Activated CD8-positive, alpha-beta memory T cell treated with anti-CD3 and anti-CD28 coated beads for 24 hours (primary cell): ENCODE measurements around the gene DPH7.
"Not testable (repeated sequence)": the region's sequence is repeated elsewhere in the genome, so short reads cannot be mapped to it uniquely, and the experiment has no call there.

Experiments
- DNase-seq: peaks from one replicate; pipeline ENCODE4 v3.0.0-alpha.2; 2020

DPH7 gene

GRCh38 chr9:137516144-137516917 is 62.4 kb downstream of the DPH7 start:
- no peak for DNase-seq

DNA sequence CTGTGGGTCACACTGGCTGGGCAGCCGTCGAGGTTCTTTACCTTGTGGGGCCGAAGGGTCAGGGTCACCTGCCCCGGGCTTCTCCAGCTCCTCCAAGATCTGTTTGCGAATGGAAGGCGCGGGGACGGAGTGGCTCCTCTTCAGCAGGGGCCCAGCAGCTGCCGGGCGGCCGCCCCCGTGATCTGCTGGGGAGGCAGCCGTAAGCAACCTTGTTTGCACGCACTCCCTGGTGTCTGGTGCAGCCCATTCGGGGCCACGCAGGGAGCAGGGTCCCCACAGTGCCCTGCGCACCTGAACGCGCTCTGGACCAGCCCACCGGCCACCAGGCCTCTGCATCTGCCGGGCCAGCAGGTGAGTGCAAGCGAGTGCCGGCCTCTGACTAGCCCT is 63.4 kb downstream of the DPH7 start:
- no peak for DNase-seq

- DNase-seq, result no peak
Observed at GRCh38 chr9:137514691-137515337, 63.9 kb downstream of the DPH7 start.

DNA sequence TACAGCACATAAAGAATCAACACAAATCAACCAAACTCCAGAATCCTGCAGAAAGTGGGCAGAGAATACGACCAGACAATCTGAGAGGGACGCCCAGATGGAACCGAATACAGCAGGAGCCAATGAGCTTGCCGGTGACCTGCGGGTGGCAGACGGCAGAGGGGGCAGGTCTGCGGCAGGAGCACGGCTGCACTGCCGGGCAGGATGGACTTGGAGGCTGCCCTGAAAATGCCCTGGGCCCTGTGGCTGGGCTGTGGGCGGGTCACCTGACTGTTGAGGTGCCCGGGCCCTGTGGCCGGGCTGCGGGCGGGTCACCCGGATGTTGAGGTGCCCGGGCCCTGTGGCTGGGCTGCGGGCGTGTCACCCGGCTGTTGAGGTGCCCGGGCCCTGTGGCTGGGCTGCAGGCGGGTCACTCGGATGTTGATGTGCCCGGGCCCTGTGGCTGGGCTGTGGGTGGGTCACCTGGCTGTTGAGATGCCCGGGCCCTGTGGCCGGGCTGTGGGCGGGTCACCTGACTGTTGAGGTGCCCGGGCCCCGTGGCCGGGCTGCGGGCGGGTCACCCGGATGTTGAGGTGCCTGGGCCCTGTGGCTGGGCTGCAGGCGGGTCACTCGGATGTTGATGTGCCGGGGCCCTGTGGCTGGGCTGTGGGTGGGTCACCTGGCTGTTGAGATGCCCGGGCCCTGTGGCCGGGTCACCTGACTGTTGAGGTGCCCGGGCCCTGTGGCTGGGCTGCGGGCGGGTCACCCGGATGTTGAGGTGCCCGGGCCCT is 64.7 kb downstream of the DPH7 start:
- not testable (repeated sequence) for DNase-seq

GRCh38 chr9:137513136-137513535 is 65.6 kb downstream of the DPH7 start:
- not testable (repeated sequence) for DNase-seq

- no peak for DNase-seq
Observed at GRCh38 chr9:137511758-137512463, 66.8 kb downstream of the DPH7 start.

DNA sequence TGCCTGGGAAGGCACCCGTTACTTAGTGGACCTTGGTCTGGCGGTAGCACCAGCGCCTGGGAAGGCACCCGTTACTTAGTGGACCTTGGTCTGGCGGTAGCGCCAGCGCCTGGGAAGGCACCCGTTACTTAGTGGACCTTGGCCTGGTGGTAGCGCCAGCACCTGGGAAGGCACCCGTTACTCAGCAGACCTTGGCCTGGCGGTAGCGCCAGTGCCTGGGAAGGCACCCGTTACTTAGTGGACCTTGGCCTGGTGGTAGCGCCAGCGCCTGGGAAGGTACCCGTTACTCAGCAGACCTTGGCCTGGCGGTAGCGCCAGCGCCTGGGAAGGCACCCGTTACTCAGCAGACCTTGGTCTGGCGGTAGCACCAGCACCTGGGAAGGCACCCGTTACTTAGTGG is 67.6 kb downstream of the DPH7 start:
- DNase-seq, result not testable (repeated sequence)

GRCh38 chr9:137509198-137509597 is 69.5 kb downstream of the DPH7 start:
- DNase-seq, result no peak

DNA sequence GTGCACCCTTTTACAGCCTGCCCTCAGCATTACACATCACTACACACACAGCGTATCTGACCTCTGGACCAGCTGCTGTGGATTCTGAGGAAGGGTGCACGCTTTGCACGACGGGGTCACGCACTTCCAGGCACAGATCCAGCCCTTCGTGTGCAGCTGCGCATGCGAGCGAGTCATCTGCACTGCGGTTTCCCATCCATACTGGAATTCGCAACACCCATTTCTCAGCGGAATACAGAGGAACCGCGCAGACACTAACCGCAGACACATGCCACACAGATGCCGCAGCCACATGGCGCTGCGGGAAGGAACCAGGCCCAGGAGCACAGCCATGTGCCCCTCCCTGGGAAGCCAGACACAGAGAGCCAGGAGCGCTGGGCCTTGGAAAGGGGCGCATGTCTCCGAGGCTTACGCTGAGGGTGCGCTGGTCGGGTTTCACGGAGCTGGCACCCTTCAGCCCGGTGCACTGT is 72.0 kb downstream of the DPH7 start:
- DNase-seq, result no peak

DNA sequence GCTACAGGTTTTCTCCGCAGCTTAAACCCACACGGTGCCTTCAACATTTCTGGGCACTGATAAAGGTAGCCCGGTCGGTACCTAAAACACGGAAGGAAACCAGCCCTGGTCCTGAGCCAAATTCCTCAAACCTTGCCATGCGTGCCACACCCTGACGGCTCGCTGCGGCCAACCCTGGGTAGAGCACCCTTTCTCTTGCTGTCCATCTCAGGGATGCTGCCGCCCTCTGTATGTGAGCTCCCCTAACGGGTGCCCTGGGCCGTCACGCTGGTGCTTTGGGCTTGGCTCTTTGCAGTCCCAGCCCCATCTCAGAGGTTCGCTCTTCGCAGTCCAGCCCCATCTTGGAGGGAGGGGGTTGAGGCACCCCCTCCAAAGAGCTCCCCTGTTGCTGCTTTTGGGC is 72.5 kb downstream of the DPH7 start:
- DNase-seq, result no peak

DNA sequence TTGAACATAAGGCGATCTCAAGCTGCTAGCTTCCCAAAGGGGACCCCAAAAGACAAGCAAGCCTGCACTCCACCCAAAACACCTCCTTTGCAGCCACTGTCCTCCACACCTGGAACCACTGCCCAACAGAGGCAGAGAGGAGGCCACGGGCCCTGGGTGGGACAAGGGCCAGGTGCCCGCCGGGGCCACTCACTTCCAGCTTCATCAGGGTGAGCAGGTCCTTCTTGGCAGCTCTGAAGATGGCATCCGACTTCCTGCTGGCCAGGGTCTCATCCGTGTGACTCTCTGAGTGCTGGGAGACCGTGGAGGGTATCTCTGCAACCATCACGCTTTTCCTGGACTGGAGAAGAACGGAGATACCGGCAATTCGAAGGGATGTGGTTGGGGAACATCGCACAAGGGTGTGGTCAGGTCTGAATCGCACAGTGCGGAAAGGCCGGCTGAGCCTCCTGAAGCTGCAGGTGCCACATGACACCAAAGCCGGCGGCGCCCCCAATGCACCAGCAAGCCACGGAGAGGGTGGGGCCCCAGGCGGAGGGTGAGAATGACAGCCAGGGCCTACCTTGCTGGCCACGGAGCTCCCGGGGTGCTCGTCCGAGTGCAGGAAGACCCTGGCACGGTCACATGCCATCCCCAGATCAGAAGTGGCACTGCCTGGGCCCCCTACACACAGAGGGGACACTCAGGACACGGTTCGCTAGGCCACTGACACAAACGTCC is 73.1 kb downstream of the DPH7 start:
- DNase-seq, result no peak
